Body of pancreas (tissue), 4 donors: ENCODE measurements around the gene EEPD1. TPM values are rescaled to one million over a fixed set of nuclear protein-coding genes. Genes with fewer than 3 reads are reported as not detected.

Experiments used
- ATAC-seq: fragments of 150-250 bp; one replicate; pipeline ENCODE4 v1.9.1; 2016
- DNase-seq, 4 donors: peaks; one replicate each; pipeline ENCODE4 v3.0.0-alpha.2; 2019
- H3K27ac ChIP-seq, 4 donors: fragments of 200-600 bp; sonication (generic); 1 replicate in 3 of 4; 2 replicates in 1 of 4; pipeline versions ENCODE4 v1.5.1 to v1.6.1; 2016 to 2019; ENCODE audit warnings: mild to moderate bottlenecking in 1 of 4, mixed read lengths in 1 of 4, moderate library complexity in 1 of 4
- H3K27me3 ChIP-seq, 2 donors: fragments of 200-600 bp; sonication (generic); one replicate each; pipeline ENCODE4 v1.6.0; 2016; ENCODE audit warnings: mild to moderate bottlenecking in 1 of 2
- H3K36me3 ChIP-seq, 2 donors: fragments of 200-600 bp; sonication (generic); replicated peaks in 1 of 2; 2 replicates each; pipeline ENCODE4 v1.5.1; 2016; ENCODE audit warnings: low read depth in 2 of 2; ENCODE audit not compliant: insufficient read depth in 1 of 2
- H3K4me1 ChIP-seq: fragments of 200-600 bp; sonication (generic); one replicate; pipeline ENCODE4 v1.6.0; 2016
- H3K4me3 ChIP-seq, 2 donors: fragments of 200-600 bp; sonication (generic); 1 replicate in 1 of 2; 2 replicates in 1 of 2; pipeline ENCODE4 v1.5.1; 2016 to 2019
- H3K9me3 ChIP-seq, 3 donors: fragments of 200-600 bp; sonication (generic); 1 replicate in 2 of 3; 2 replicates in 1 of 3; pipeline ENCODE4 v1.5.1; 2016
- POLR2A ChIP-seq, 3 donors: fragments of 450-650 bp; IDR thresholded peaks; one replicate each; pipeline ENCODE4 v1.6.1; 2016; ENCODE audit warnings: antibody characterized with exemption in 3 of 3, mild to moderate bottlenecking in 2 of 3
- WGBS, 2 donors: methylation state at CpG; one replicate each; pipeline ENCODE4 v1.1.5; 2017; 5-methylcytosine and 5-hydroxymethylcytosine counted together
- intact Hi-C: fragments of 100-400 bp; cut with DNase I; formaldehyde crosslinking; loops from one replicate; pipeline ENCODE4 v1.15.1; 2023
- total RNA-seq, 2 donors: library from RNA; depleted of rRNA; stranded (reverse); fragments of >200 nt; gene quantifications; one replicate each; pipeline ENCODE4 v1.1.0, GENCODE V29; 2016
- TF ChIP-seq, protein P1 (sequence below), 7 experiments: fragments of 450-650 bp in 4 of 7; fragments of 200-600 bp in 3 of 7; sonication (generic) in 3 of 7; IDR thresholded peaks; one replicate each; pipeline ENCODE4 v1.5.1; 2016 to 2019; ENCODE audit warnings: antibody characterized with exemption in 7 of 7

Gene EEPD1
- total RNA-seq, 2 donors from 2014 or later: 13.5 to 24.1 TPM

- intact Hi-C loops: no loop called here
- ATAC-seq: no peak
- TF ChIP-seq, protein P1, sequence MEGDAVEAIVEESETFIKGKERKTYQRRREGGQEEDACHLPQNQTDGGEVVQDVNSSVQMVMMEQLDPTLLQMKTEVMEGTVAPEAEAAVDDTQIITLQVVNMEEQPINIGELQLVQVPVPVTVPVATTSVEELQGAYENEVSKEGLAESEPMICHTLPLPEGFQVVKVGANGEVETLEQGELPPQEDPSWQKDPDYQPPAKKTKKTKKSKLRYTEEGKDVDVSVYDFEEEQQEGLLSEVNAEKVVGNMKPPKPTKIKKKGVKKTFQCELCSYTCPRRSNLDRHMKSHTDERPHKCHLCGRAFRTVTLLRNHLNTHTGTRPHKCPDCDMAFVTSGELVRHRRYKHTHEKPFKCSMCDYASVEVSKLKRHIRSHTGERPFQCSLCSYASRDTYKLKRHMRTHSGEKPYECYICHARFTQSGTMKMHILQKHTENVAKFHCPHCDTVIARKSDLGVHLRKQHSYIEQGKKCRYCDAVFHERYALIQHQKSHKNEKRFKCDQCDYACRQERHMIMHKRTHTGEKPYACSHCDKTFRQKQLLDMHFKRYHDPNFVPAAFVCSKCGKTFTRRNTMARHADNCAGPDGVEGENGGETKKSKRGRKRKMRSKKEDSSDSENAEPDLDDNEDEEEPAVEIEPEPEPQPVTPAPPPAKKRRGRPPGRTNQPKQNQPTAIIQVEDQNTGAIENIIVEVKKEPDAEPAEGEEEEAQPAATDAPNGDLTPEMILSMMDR (IDR thresholded peaks at IDR 0.05): no peak
- no peak for TF ChIP-seq POLR2A (IDR thresholded peaks at IDR 0.05)
Measured at GRCh38 chr7:36153571-36154097, 580 bp downstream of the EEPD1 start.

DNA sequence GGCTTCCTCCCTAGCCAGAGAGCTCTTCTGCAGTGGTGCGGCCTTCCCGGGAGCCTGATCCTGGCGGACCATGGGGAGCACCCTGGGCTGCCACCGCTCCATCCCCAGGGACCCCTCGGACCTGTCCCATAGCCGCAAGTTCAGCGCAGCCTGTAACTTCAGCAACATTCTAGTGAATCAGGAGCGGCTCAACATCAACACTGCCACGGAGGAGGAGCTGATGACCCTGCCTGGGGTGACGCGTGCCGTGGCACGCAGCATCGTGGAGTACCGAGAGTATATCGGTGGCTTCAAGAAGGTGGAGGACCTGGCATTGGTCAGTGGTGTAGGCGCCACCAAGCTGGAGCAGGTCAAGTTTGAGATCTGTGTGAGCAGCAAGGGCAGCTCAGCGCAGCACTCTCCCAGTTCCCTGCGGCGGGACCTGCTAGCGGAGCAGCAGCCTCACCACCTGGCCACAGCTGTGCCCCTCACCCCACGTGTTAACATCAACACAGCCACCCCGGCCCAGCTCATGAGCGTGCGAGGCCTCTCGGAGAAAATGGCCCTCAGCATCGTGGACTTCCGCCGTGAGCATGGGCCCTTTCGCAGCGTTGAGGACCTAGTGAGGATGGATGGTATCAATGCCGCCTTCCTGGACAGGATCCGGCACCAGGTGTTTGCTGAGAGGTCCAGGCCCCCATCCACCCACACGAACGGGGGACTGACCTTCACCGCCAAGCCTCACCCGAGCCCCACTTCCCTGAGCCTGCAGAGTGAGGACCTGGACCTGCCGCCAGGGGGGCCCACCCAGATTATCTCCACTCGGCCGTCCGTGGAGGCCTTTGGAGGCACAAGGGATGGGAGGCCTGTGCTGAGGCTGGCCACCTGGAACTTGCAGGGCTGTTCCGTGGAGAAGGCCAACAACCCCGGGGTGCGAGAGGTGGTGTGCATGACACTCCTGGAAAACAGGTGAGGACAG lies 1.5 kb downstream of the EEPD1 start:
- TF ChIP-seq, protein P1 (IDR thresholded peaks at IDR 0.05): no peak
- TF ChIP-seq POLR2A (IDR thresholded peaks at IDR 0.05): no peak
- Histone ChIP-seq H3K4me1 (peaks cover 63% of the 10 kb centered on the region), H3K27me3 (no peaks in the 10 kb centered on the region), H3K4me3 (peak overlapping the region in 1 of 2 donors; percentile 58), H3K36me3 (no peaks in the 10 kb centered on the region), H3K9me3 (no peaks in the 10 kb centered on the region), H3K27ac (peak overlapping the region; percentile 77 to 98 (median 92))
- 84% methylated on average over 30 to 44 of the region's 44 CpGs for WGBS, 2 donors
- no peak for ATAC-seq
- peak in 2 of 4 donors; percentile 26 to 28 for DNase-seq
- intact Hi-C loops: no loop called here

More at GRCh38 chr7:36153571-36154097, 580 bp downstream of the EEPD1 start:
- no peaks in the 10 kb centered on the region for H3K27me3 ChIP-seq
- 5 to 33% methylated on average over 2 to 22 of the region's 32 CpGs for WGBS, 2 donors
- H3K27ac ChIP-seq: peak overlapping the region; percentile 77 to 98 (median 92)
- peaks cover 0 to under 1% (median 0%) of the 10 kb centered on the region in 3 donors for H3K9me3 ChIP-seq
- H3K4me3 ChIP-seq: peak overlapping the region; percentile 58 to 93
- no peaks in the 10 kb centered on the region for H3K36me3 ChIP-seq
- DNase-seq: peak in 3 of 4 donors; percentile 51 to 55 (median 53)
- peaks cover 54% of the 10 kb centered on the region for H3K4me1 ChIP-seq

GRCh38 chr7:36155811-36156361 lies 2.8 kb downstream of the EEPD1 start:
- Histone ChIP-seq H3K36me3 (no peaks in the 10 kb centered on the region), H3K4me3 (no peak overlapping the region), H3K27ac (peak overlapping the region in 3 of 4 donors; percentile 44 to 90 (median 57)), H3K9me3 (no peaks in the 10 kb centered on the region), H3K27me3 (no peaks in the 10 kb centered on the region), H3K4me1 (peaks cover 77% of the 10 kb centered on the region)
- DNase-seq: peak; percentile 73 to 80 (median 80)
- TF ChIP-seq, protein P1 (IDR thresholded peaks at IDR 0.05): peak in 3 of 7 experiments; percentile 15 to 25 (median 22)
- peak in 1 of 3 donors; percentile 34 for TF ChIP-seq POLR2A (IDR thresholded peaks at IDR 0.05)
- WGBS, 2 donors: 40 to 44% methylated on average over 12 of the region's 12 CpGs
- intact Hi-C loops: no loop called here
- no peak for ATAC-seq

DNA sequence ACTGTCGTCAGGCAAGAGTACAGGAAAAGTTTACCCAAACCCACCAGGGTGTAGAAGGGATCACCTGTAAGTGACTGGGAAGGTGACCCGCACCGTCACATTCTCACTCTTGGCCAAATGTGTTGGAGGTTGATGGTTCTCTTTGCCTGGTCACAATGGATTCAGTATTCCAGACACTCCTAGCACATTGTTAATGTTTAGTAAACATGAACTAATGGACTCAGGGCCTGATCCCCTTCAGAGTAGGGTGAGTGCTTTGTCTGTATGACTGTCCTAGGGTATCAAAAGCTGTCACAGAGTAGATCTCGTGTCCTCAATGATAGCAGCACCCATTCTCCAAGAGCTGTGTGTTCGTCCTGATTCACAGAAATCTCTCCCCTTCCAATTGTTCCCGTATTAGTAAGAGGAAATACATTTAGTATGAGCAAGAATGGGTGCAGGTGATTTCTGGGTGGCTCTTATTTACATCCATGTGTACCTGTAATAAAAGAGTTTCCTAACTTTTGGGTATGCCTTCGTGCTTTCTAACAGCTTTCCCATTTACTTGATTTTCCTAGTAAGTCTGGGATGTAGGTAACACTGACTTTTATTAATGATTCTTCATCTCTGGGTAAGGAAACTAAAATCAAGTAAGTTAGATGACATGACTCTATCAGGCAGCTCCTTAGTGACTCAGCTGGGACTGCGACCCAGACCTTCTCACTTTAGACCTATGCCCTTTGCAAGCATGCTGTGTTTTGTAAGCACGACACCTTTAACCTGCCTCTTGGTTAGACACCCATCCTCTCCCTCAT lies 4.7 kb downstream of the EEPD1 start:
- DNase-seq (no peak), ATAC-seq (no peak)
- no peak for TF ChIP-seq POLR2A (IDR thresholded peaks at IDR 0.05)
- TF ChIP-seq, protein P1 (IDR thresholded peaks at IDR 0.05): no peak
- H3K27me3 ChIP-seq: no peaks in the 10 kb centered on the region
- no peak overlapping the region for H3K27ac ChIP-seq
- intact Hi-C loops: no loop called here
- WGBS, 2 donors: 79 to 83% methylated on average over 9 of the region's 9 CpGs
- H3K9me3 ChIP-seq: no peaks in the 10 kb centered on the region
- H3K36me3 ChIP-seq: no peaks in the 10 kb centered on the region
- H3K4me1 ChIP-seq: peaks cover 78% of the 10 kb centered on the region
- H3K4me3 ChIP-seq: no peak overlapping the region
